ENCODE measurements around the gene ASB4.

ASB4 gene

DNA sequence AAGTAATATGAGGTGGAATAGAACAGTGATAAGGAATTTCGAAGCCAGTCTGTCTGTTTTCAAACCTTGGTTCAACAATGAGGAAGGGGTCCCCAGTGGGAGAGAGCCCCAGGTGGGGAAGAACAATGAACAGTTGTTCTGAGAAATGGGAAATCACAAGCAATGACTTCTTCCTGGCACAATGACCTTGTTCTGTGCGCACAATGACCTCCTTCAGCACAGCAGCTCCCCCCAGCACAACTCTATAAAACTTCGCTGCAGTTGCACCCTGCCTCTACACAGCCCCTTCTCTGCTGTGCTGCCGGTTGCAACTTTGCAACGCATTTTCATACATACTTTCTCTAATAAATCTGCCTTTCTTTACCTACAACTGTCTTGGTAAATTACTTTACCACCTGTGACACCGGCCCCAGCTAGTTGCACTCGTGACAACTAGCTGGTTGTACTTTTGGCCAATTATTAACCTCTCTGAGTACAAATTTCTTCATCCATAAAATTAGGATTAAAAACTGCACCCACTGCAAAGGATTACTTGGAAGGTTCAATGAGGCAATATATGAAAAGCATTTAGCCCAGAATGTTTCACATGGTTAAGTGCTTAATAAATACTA lies 40.5 kb downstream of the ASB4 start:
- no peak for DNase-seq (ENCODE audit: low read depth in 2 of 2)

DNA sequence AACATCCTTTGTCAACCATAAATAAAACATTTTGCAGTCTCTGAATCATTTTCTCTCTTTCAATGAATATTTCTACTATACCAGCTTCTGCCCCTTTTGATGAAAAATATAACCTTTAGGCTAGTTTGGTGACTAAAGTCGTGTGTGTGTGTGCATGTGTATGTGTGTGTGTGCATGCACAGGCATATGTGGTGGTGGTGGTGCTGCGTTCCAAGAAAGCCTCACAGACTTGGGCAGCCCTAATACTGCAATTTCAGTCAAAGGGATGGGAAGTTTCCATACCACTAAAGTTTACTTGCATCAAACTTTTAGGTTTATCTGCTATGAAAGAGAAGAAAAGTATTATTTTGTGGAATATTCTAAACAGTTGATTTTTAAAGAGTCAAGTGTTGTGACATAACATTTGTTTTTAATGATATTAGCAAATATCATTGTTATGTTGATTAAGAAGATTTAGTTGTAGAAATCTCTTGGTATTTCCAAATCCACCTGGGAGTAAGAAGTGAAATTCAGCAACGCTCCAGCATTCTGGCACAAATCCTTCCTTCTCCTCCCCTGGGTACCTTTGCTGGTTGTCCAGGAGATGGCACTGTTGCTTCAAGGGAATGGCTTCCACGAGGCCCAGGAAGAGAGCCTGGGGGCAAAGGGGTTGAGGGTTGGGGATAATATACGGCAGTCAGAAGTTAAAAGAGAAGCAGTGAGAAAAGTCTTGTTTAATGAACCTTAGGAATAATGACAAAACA lies 41.5 kb downstream of the ASB4 start:
- no peak for DNase-seq (ENCODE audit: low read depth in 2 of 2)

DNA sequence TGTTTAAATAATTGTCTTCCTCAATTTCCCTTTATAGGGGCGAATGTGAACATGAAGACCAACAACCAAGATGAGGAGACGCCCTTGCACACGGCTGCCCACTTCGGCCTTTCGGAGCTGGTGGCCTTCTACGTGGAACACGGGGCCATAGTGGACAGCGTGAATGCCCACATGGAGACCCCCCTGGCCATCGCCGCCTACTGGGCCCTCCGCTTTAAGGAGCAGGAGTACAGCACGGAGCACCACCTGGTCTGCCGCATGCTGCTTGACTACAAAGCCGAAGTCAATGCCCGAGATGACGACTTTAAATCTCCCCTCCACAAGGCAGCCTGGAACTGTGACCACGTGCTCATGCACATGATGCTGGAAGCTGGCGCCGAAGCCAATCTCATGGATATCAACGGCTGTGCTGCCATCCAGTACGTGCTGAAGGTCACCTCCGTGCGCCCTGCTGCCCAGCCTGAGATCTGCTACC lies 42.1 kb downstream of the ASB4 start:
- no peak for DNase-seq (ENCODE audit: low read depth in 2 of 2)

DNA sequence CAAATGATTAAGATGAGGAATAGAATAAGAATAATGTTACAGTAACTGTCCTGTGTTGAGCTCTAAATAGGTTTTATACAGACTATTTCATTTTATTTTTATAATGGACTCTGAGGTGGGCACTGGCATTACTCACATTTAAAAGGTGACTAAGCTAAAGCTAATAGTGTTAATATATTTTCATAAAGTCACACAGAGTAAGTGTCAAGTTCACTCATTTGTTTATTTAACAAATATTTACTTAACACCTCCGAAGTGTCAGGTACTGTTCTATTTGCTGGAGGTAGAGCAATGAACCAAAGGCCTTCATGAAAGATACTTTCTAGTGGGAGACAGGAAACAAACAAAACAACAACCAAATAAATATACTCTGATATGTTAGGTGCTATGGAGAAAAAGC lies 44.0 kb downstream of the ASB4 start:
- no peak for DNase-seq (ENCODE audit: low read depth in 2 of 2)

DNA sequence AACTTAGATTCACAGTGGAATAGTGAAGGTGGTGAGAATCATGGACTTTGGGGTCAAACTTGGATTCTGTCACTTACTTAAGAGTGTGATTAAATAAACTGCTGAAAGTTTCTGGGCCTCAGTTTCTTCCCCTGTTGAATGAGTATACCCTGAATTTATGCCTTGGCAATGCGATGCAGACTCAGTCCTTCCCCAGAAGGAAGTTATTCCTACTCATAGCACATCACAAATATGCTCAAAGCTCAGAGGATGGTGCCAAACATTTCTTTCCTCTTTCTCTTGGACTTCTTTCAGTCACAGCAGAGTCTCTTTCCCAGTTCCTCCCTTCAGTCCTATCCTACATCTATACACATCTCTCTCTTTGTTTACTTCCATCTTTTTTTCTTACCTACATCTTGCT lies 45.1 kb downstream of the ASB4 start:
- DNase-seq (ENCODE audit: low read depth in 2 of 2), result no peak

DNA sequence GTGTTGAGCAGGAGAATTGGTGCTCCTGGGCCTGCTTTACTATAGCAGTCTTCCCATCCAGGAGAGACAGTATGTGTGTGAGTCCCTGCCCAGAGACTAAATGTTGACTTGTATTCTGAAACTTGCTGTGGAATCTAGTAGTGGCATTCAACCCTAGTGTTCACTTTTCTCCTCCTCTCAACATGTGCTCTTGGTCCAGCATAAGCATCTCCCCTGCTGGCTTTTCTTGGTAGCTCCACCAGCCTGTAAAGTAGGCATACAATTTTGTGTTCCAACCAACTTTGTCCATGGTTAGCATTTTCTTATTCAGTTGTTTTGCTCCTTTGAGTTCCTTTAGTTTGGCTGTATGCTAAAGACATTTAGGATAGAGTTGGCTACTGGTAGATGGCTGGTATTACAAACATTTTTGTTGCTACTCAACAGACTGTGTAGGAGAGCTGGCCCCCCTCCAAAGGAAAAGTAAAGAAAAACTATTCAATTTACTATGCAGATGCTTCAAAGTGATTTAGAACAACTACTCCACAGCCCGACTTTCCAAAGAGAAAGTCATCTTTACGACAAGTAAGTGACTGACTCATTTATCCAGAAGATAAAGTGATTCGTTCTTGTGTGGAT lies 46.0 kb downstream of the ASB4 start:
- no peak for DNase-seq (ENCODE audit: low read depth in 2 of 2)

DNA sequence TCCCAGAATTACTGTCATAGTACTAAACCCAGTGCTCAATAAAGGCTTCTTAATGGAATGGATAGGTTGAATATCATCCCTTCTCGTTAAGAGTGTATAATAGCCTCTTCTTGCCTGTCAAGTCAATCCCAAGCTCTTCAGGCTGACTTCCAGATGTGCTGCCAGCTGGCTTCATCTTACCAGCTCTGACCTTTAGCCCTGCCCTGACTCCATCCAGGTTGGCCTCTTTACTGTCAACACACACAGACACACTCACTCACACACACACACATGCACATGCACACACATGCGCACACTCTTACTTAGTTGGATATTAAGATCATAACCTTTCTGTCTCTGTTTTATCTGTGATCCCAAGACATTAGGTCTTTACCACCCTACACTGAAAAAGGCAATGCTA lies 49.1 kb downstream of the ASB4 start:
- no peak for DNase-seq (ENCODE audit: low read depth in 2 of 2)

DNA sequence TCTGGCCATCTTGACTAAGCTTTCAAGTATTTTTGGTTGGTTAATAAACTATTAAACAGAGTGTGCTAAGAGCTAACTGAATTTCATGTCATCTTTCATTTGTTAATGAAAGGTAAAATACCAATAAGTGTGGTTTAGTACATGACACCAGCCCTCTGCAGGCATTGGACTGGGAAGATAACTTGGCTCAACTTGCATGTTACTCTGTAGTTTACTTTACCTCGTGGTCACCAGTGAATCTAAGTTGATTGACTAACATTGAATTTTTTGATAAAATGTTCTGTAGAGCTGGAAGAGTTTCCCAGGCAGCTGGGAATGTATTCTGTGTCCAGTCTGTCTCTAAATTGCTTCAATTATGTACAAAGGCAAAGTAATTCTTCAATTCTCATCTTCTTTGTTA lies 49.9 kb downstream of the ASB4 start:
- DNase-seq (ENCODE audit: low read depth in 2 of 2), result no peak

DNA sequence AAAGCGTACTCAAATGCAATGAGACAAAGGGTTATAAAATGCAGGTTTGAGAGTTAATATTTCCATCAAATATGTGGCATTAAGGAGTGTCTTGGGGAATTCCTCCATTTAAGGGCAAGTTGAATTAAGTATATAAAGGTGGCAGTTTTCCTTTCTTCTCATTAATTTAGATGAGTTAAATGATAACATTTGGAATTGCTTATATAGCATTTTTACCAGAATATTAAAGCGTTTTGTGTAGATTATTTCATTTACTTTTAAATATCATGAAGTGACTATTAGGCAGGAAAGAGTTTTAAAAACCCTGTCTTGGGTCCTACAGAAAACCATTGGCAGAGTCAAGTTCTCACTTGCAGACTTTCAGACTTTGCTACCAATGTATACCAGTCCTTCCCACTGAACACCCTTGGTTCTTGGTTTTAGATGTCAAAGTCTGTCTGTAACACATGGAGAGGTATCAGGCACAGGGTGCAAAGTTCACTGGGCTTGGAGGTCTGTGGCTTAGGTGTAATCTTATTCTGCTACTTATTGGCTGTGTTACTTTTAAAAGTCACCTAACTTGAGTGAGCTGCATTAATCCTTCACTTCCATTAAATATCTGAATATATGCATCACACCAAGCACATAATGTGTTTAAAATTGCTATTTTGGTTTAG lies 51.0 kb downstream of the ASB4 start:
- DNase-seq (ENCODE audit: low read depth in 2 of 2), result no peak

DNA sequence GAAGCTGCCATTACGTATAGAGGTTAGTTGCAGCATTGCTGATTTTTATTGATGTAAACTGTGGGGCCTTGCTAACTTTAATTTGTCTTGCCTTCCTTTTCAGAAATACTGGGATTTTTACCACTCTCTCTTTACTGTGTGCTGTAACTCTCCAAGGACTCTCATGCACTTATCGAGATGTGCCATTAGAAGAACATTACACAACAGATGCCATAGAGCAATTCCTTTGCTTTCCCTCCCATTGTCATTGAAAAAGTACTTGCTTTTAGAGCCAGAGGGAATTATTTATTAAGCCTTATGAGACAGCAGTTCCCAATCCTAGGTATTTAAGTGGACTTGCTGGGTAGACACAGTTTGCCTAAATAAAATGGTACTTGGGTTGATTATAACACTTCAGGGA lies 51.7 kb downstream of the ASB4 start:
- DNase-seq (ENCODE audit: low read depth in 2 of 2), result no peak

DNA sequence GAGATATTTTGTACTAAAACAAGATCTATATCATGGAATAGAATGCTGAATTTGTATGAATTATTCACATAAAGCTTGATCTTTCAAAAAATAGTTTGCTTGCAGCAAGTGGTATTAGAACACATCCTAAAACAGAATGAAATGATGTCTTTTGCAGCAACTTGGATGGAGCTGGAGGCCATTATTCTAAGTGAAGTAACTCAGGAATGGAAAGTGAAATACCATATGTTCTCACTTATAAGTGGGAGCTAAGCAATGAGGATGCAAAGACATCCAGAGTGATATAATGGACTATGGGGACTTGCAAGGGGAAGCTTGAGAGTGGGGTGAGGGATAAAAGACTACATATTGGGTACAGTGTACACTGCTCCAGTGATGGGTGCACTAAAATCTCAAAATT lies 53.7 kb downstream of the ASB4 start:
- DNase-seq (ENCODE audit: low read depth in 2 of 2), result no peak

DNA sequence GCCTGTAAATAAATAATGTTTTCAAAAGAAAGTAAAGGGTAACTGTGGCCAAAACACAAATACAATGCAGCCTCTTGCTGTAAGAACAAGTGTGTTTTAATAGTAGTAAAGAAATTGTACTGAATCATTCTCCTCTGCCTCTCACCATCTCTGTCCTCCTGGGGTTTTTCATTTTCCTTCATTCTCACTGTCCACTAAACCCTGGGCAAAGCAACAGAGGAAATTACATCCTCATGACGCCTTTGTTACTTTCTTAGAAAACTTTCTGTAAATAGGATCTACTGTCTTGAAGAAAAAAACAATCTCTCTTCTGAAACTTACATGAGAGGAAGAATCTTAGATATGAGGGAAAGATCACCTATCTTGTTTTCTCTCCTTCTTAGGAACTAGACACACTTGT lies 54.6 kb downstream of the ASB4 start:
- DNase-seq (ENCODE audit: low read depth in 2 of 2), result no peak

DNA sequence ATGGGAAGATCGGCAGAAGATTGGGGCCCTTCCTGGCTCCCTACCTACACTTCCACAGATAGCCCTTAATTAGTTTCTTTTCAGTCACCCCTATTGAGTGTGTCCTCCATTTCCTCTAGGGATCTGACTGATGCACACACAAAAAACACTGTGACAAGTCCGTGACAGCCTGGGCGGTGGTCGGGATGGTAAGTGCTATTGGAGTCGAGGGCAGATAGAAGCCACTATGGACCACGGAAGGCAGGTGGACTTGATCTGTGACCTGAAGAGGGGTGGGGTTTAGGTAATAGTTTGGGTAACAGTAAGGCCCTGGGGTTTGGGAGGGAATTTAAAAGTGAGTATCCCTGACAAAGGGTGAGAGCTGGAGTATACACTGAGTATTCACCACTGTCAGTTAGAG lies 57.6 kb downstream of the ASB4 start:
- no peak for DNase-seq (ENCODE audit: low read depth in 2 of 2)

DNA sequence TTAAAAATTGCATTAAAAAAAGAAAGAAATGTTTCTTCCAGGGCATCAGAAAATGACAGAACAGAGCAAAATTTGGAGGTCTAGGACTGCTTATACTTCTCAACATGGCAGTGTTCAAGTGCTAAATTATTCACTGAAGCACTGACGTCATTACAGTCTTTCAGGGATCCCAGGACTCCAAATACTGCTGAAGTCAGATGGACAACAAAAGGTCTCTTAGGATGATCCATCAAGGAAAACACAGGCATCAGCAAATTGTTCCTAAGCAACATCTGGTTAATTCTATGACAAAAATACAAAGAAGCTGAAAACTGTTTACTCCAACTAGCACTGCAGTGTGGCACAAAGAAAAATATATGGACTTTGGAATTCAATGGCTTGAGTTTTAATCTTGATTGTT lies 58.4 kb downstream of the ASB4 start:
- DNase-seq (ENCODE audit: low read depth in 2 of 2), result no peak

DNA sequence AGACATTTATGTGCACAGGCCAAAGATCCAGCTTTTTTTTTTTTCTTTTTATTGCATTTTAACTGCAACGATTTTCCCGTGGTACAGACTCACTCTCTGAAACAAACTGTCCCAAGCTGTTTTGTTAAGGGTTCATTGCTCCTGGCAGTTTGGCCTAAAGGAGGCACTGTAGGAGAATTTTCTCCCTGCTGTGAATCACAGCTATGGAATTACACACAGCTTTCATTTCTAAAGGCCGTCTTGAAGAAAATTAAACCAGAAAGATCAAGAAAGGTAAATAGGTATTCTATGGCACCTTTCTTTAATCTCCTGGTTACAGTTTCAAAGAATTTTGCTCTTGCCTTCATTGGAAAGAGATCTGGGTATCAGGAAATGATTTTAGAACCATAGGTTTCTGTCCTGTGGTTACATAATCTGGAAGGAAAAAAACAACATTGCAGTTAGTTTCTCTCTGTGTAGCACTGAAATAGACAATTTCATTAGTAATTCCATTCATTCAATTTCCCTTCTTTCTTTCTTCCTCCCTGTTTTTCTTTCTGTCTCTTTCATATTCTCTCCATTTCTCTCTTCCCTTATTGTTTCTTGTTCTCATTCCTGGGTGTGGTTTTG lies 59.4 kb downstream of the ASB4 start:
- no peak for DNase-seq (ENCODE audit: low read depth in 2 of 2)

DNA sequence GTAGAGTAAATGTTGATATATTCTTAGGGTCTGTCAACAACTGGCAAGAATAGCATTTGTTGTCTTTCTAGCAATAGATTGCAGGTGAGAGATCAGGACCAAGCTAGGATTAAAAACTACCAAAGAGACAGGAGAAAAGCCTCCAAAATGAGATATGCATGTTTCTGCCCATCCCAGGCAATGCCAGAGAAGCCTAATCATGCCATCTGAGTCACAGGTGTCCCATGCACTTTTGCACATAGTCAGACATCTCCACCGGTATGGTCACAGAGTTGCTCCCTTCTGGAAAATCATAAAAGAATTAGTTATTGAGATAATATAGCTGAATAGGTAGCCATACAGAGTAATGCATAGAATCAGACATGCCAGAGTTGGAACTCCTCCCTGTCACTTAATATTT lies 59.9 kb downstream of the ASB4 start:
- DNase-seq (ENCODE audit: low read depth in 2 of 2), result no peak

DNA sequence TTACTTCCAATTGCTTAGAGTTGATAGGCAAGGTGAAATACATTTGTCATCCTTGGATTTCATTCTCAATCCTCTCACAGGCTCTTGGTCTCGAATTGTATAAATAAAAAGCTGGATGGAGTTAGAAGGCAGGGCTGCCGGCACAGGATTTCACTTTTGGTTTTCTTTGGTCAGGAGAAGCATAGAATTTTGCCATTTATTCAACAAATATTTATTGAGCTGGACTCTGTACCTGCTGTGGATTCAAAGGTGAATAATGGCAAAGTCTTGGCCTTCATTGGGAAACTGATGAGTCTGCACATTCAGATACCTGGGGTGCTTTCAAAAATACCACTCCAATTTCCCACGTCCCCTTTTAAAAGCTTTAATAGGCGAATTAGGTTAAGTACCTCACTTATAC lies 60.9 kb downstream of the ASB4 start:
- DNase-seq (ENCODE audit: low read depth in 2 of 2), result no peak

DNA sequence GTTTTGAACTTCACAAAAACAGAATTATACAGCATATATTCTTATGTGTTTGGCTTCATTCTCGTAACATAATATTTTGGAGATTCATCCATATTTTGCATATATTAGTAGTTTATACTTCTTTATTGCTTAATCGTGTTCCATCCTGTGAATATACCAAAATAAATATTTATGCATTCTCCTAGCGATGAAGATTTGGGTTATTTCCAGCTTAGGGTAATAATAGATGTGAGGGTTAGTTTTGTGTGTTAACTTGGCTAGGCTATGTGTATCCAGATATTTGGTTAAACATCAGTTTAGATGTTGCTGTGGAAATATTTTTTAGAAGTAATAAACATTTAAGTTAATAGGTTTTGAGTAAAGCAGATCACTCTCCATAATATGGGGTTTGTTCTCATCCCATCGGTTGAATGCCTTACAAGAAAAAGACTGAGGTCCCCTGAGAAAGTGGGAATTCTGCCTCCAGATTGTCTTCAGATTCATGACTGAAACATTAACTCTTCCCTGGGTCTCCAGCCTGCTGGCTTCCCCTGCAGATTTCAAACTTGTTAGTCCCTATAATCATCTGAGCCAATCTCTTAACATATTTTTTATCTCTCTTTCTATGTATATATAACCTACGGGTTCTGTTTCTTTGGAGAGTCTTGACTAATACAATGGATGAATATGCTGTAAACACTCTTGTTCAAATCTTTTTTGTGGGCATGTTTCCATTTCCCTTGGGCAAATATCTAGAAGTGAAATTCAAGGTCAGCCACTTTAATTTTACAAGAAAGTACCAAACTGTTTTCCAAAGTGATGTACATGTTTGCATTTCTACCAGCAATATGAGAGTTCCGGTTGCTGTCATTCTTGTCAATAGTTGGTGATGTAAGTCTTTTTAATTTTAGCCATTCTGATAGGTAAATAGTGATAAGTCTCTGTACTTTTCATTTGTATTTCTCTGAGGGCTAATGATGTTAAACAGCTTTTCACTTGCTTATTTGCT lies 61.9 kb downstream of the ASB4 start:
- no peak for DNase-seq (ENCODE audit: low read depth in 2 of 2)

DNA sequence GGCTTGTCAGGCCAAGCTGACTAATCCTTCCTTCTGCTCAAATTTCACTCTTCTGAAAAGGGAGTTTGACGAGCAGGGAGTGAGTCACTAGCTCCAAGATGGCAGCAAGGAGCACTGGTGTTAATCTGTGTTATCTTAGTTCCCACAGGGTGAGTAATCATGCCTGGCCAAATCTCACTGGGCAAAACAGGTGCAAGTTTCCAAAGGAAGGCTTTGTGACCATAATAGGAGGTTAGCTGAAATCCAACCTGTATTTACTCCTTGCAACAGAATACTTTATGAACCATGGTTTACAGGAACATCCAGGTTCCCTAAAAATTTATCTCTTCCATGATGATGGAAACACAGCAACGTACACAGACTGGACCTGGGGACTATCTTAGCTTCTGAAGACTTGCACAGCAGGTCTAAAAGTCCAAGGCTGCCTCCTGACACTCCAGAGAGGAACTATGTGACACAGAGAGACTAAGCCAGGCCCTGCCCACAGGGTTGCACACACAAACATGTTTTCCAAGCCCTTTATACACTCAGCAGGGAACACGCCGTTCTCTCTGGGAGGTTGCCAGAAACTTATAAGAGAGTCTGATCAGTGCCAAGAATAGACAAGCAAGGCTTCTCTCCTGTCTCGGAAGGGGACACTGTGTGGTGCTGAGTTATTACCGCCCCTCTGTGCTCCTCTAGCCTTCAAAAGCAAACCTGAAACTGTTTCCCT lies 64.2 kb downstream of the ASB4 start:
- DNase-seq (ENCODE audit: low read depth in 2 of 2), result no peak

DNA sequence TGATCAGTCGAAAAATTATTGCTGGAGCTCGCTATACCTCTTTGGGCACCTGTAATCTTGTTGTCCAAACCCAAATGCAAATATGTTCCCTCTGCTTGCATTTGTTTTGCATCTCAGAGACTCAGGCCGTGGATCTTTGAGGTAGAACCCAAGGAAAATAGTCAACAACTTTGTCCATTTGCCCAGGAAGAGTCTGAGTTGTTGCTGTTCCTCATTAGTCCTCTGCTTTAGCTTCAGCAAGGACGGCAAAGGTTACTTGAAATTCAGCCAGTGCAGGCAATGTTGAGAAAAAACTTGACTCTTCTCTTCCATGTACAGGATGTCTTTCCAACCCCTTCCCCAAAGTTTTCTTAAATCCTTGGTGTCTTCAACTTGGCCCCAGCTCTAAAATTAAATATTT lies 64.8 kb downstream of the ASB4 start:
- DNase-seq (ENCODE audit: low read depth in 2 of 2), result no peak

Data from stimulated activated CD8-positive, alpha-beta memory T cell treated with anti-CD3 and anti-CD28 coated beads, Interleukin-7, amount 100 ng/mL, for 4 hours (primary cell).